Measurements from ENCODE around the gene BRSK2.
"Not testable (repeated sequence)": the region's sequence is repeated elsewhere in the genome, so short reads cannot be mapped to it uniquely, and the experiment has no call there.

The BRSK2 gene

DNA sequence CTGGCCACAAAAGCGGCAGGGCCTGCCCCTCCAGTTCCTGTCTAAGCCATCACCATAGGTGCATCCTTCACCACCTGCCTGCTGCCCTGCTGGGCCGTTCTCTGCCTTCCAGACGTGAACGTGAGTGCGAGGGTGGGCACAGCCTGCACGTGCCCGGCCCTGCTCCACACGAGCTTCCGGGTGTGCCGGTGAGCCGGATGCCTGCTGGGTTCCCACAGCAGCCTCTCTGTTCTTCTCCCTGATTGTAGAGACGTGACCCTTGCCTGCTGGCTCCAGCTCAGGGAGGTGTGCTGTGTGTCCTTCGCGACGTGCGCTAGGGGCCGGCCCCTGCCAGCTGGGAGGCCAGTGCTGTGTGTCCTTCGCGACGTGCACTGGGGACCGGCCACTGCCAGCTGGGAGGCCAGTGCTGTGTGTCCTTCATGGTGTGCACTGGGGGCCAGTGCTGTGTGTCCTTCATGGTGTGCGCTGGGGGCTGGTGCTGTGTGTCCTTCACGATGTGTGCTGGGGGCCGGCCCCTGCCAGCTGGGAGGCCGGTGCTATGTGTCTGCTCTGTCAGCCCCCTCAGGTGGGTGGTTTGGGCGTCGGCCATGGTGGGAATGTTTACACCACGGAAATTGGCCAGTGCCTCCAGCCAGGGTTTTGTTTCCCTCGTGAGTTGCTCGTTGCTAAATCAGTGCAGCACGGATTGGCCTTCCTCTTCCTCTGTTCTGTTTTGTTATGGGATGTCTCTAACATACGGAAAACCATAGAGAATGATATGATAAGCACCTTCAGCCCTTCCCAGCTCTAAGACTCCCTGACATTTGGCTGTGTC lies 35.4 kb upstream of the BRSK2 start:
- no peak for DNase-seq (ENCODE audit: low read depth in 3 of 3)

DNA sequence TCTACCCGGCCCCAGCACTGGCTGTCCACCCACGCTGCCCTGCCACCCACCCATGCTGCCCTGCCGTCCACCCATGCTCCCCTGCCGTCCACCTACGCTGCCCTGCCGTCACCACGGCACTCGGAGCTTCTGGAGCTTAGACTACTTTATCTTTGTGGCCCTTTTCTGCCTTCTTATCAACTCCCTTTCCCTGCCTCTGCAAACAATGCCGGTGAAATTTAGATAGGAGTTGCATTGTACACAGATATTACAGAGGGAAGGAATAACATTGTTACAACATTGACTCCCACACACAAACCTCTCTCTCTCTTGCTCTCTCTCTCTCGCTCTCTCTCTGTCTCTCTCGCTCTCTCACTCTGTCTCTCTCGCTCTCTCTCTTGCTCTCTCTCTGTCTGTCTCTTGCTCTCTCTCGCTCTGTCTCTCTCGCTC lies 33.7 kb upstream of the BRSK2 start:
- DNase-seq (ENCODE audit: low read depth in 3 of 3) = no peak

DNA sequence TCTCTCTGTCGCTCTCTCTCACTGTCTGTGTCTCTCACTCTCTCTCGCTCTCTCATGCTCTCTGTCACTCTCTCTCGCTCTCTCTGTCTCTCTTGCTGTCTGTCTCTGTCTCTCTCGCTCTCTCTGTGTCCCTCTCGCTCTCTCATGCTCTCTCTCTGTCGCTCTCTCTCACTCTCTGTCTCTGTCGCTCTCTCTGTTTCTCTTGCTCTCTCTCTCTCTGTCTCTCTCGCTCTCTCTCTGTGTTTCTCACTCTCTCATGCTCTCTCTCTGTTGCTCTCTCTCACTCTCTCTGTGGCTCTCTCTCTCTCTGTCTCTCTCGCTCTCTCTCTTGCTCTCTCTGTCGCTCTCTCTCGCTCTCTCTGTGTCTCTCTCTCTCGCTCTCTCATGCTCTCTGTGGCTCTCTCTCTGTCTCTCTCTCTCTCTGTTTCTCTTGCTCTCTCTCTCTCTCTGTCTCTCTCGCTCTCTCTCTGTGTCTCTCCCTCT lies 33.2 kb upstream of the BRSK2 start:
- DNase-seq (ENCODE audit: low read depth in 3 of 3) = no peak

DNA sequence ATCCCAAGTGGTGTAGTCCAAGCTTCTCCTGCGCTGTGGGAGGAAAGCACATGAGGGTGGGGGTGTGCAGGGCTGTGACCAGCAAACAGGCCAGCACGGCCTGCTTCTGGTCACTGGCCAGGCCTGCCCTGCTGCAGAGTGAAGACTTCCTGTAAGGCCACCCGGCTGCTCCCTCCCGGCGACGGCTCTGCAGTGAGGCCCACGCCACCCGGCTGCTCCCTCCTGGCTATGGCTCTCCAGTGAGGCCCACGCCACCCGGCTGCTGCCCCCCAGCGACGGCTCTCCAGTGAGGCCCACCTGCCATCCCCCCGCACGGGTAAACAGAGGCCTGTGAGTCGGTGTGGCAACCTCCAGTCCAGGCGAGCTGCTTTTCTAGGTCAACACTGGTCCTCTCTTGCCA lies 31.4 kb upstream of the BRSK2 start:
- no peak for DNase-seq (ENCODE audit: low read depth in 3 of 3)

DNA sequence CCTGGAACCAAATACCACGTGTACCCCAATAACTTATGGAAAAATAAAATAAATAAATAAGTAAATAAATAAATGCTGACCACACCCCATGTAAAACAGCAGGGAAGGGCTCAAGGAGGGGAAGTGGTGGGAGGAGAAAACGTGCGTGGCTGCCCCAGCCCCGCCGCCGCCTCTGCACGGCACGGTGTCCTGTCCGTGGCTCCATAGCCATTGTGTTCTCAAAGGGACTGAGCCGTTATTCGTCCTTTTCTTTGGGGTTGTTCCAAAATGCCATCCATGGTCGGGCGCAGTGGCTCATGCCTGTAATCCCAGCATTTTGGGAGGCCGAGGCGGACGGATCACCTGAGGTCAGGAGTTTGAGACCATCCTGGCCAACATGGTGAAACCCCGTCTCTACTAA lies 30.8 kb upstream of the BRSK2 start:
- not testable (repeated sequence) for DNase-seq (ENCODE audit: low read depth in 3 of 3)

DNA sequence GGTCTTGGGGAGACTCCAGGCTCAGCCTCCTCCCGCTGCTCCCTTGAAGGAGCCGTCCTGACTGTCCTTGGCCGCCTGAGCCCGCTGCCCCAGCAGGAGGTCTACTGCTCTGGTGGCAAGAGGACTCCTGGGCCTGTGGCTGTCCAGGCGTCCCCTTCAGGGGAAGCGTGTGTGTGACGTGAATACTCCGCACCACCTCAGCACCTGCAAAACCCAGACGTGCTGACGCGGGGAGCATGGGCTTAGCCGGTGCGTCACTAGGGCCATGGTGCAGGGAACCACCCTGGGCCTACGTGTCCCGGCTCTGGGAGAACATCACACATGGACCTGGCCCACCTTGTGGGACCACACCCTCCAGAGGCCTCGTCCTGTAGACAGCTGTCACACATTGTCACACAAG lies 30.2 kb upstream of the BRSK2 start:
- no peak for DNase-seq (ENCODE audit: low read depth in 3 of 3)

DNA sequence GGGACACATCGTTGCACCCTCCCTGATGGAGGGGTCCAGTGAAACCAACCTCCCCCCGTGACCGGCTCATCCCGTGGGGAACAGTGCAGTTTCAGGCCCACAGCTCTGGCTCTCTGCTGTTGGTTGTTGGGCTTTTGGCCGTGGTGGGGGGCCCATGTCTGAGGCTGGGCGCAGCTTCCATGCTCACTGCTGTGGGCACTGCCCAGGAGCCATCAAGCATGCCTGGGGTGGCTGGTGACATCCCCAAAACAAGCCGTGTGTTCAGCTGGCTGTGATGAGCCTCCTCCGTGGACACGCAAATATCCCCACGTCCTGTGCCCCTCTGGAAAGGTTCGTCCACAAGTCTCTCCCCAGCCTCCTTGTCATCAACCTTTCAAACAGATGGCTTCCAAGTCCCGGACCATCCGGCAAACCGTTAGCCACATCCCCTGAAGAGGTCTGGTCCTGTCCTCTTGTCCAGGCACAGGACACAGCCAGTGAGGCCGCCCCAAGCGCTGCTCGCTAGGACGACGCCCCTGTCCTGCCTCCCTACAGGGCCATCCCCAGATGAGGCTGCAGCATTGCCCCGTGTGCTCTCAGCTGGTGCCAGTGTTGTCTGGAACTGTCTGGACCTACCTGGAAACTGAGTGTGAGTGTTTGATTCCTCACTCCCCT lies 29.4 kb upstream of the BRSK2 start:
- no peak for DNase-seq (ENCODE audit: low read depth in 3 of 3)

DNA sequence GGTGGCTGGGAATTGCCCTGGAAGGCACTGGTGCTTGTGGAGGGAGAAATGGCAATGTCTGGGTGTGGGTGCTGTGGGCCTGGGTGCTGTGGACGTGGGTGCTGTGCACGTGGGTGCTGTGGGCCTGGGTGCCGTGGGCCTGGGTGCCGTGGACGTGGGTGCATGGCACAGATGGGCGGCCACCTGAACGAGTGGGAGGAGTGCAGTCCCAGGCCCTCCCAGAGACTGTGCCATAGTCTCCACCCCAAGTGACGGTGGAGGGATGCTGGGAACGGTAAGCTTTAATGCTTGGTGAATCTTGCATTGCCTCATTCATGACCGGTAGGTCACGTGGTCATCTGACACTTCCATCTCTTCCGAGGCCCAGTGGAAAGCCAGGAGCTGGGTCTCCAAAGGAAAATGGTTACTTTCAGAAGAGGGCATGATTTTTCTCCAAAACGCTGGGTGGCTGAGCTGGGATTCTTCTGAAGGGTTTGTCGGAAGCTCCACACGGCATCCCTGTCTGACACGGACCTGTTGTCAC lies 28.8 kb upstream of the BRSK2 start:
- no peak for DNase-seq (ENCODE audit: low read depth in 3 of 3)

DNA sequence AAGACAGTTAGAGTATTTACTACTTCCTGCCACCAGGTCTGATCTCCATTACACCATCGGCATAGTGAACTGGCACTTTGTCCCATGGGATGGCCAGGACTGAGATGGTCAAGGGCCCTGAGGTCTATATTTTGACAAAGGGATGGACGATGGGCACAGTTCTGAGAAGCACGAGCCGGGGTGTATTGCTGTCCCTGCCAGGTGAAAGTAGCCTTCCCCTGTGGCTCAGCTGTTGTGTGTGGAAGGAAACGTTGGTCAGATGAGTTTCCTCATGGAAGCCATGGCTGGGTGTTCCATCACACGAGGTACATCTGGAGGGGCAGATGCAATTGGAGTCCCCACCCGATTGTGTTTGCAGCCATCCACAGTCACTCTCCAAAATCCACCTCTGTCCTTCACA lies 27.9 kb upstream of the BRSK2 start:
- DNase-seq (ENCODE audit: low read depth in 3 of 3) = no peak

DNA sequence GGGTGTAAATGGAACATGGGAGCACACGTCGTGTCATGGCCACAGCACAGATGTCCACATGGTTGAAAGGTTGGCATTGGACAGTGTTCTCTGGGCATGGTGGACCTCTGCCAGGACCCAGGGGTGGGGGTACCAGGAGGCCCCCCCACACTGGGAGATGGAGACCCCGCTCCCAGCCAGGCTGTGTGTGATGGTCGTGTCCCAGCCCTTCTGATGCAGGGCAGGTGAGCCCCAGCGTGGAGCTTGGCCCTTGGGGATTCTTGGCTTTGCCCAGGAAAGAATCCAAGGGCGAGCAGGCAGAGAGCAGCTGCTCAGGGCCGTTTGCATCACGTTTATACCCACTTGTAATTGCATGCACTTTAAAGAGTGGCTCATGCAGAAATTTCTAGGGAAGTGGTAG lies 22.0 kb upstream of the BRSK2 start:
- DNase-seq (ENCODE audit: low read depth in 3 of 3) = no peak

DNA sequence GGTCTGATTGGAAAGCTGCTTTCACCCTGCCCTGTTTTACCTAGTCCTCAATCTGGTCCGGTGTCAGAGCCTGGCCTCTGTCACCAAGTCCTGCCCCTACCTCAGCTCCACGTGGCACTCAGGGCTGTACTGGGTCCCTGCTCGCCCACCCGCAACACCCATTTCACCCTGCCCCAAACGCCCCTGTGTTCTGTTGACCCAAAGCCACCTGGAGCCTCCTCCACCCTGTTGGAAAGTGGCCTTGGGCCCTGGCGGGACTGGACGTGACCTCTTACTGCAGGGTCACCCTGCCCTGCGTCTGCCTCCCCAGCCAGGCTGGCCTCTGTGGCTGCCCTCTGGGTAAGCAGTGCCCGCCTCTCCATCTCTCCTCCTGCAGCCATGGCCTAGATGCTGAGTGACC lies 21.5 kb upstream of the BRSK2 start:
- DNase-seq (ENCODE audit: low read depth in 3 of 3) = no peak

DNA sequence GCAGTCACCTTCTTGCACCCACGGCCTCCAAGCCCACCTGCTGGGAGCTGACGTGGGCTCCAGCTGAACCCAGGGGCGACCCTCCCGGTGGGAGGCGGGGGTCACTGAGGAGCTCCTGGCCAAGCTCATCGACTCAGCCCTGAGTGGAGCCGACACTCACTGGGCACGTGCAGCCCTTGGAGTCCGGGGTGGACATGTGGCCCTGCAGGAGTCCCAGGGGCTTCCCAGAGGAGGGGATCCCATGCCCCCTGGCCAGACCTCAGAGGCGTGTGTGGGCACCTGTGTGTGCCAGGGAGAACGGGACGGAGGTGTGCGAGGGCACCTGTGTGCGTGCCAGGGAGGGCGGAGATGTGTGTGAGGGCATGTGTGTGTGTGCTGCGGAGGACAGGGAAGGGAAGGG lies 20.8 kb upstream of the BRSK2 start:
- DNase-seq (ENCODE audit: low read depth in 3 of 3) = no peak

DNA sequence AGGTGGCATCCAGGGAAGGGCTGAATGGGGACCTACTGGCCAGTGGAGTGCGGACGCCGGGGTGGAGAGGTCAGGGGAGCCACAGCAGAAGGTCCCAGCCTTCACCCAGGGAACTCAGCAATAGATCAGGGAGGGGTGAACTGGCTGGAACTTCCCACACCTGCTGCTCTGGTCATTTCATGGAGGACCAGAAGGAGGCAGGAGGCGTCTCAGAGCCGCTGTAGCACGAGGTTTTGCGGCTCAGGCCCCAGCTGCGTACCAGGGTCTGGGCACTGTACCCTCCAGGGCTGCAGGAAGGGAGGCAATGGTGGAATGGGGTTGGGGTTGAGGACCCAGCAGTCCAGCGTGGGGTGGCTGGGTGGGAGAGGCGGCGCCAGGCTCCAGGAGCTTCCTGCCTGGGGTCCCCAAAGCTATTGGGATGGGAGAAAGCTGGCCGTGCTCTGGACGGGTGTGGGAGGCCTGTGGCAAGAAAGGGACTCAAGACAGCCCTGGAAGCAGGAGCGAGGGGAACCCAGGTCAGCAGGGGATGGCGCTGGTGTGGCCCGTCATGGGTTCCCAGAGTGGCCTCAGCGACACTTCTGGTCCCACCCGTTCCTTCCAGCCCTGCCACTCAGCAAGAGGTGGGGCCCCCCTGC lies 20.2 kb upstream of the BRSK2 start:
- no peak for DNase-seq (ENCODE audit: low read depth in 3 of 3)

DNA sequence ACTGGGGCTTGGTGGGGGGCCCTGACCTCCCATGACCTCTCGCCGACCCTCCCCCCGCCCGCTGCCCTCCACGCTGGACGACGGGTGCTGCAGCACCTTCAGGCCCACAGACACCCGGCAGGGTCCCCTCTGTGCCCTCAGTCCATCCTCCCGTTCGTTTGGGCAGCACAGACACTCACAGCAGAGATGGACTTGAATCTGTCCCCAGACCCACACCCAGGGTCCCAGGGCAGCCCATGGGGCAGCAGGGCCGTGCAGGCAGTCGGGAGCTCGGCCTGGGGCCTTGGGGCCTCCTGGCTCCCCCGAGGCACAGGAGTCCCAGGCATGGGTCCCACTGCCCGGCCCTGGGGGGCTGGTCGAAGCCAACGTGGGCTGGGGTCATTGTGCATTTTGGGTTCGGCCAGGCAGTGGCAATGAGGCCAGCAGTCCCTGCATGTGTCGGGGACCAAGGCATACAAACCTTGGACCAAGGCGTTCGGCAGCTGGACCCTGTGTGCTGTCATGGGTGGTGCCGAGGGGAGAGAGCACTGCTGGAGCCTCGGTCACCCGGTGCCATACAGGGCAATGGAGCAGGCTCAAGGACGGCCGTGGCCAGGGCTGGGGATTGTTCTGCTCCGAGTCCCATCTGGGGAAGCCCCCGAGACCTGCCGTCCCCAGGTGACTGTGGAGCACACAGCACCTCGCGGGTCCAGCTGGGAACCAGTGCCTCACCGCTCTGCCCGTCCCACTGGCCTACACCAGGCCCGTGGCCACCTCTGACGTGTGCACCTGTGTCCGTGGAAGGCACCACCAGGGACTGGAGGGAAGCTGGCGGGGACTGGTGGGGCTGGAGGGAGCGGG lies 19.3 kb upstream of the BRSK2 start:
- DNase-seq (ENCODE audit: low read depth in 3 of 3) = no peak

DNA sequence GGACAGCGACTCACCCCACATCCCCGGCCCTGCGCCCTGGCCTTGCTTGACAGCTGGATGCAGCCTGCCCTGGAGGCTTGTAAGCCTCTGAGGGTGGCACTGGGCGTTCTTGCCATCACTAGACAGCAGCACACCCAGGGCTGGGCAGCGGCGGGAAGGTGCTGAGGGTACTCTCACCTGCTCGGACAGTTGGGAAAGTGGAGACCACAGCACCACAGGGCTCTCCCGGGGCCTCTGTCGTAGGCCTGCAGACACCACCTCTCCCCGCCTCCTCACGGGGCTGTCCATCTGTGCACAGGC lies 18.8 kb upstream of the BRSK2 start:
- no peak for DNase-seq (ENCODE audit: low read depth in 3 of 3)

DNA sequence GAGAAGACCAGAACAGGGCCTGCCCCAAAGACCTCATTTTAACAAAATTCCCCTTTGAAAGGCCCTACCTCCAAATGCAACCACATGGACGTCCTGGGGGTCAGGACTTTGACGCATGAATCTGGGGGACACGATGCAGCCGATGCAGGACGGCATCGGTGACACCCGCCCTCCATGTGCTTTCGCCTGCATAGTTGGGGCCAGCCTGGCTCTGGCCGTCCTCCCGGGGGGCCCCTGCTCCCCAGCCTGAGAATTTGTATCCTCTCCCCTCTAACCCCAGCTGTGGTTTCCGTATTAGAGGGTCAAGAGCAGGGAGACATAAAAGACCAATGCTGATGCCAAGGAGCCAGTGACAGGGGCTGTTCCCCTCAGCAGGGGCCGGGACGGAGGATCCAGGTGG lies 18.4 kb upstream of the BRSK2 start:
- no peak for DNase-seq (ENCODE audit: low read depth in 3 of 3)

DNA sequence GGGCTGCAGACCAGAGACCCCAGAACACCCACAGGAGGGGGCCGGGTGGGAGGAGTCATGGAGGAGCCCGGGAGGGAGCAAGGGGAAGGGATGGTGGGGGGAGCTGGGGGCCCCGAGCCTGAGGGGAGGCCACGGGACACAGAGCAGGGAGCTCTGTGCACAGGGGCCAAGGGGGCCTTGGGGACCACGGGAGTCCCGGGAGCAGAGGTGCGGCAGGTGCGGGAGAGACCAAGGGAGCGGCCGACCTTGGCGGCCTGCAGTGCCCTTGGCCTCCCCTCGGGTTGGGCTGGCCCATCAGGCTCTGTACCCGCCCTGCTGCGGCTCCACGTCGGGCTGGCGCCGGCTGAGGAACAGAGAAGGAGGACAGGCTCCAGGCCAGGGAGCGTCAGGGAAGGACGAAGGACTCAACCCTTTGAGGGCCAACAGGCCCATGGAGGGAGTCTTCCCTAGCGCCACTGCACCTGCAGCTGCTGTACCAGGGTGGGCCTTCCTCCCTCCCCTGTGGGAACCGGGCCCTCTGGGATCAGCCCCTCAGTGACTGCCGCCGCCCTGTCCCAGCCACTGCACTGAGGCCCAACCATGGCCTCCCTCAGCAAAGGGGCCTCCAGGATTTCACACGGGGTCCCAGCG lies 17.8 kb upstream of the BRSK2 start:
- no peak for DNase-seq (ENCODE audit: low read depth in 3 of 3)

DNA sequence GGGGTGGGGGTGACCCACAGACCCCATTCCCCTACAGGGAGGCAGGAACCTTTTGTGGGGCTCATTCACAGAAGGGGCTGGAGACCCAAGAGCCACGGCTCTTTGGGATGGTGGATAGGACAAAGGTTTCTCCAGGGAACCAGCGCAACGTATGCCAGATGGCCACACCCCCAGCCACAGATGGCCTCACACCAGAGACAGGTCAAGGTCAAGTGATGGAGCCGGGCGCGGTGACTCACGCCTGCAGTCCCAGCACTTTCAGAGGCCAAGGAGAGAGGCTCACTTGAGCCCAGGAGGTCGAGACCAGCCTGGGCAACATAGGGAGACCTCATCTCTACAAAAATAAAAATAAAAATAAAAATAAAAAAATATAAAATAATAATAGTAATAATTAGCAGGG lies 17.1 kb upstream of the BRSK2 start:
- no peak for DNase-seq (ENCODE audit: low read depth in 3 of 3)

DNA sequence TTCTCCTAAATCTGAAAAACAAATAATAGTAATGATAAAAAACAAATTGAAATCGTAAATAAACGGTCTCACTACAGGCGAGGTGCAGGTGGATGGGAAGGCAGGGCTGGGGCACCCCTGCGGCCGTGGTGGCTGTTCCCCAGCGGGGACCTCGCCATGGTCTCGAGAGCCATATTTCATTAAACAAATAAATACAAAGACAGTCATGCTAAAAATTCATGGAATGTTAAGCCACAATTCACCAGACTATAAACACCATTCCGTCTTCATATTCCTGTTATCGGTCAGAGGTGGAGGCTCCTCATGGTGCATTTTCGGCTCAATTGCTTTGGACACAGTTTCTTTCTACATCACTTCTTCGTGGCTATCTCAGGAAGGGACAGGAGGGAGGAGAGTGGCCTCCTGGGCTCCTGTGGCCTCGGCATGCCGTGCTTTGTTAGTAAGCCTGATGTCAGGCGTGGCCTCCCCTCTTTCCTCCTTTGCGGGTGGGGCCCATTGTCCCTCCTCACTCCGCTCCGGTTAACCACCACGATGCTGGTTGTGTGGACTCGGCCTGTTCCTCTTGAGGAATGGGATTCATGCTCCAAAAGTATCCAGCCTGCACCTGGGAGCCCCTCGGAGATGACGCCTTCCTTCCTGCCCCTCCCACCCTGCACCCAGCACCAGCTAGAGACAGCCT lies 16.1 kb upstream of the BRSK2 start:
- DNase-seq (ENCODE audit: low read depth in 3 of 3) = no peak

DNA sequence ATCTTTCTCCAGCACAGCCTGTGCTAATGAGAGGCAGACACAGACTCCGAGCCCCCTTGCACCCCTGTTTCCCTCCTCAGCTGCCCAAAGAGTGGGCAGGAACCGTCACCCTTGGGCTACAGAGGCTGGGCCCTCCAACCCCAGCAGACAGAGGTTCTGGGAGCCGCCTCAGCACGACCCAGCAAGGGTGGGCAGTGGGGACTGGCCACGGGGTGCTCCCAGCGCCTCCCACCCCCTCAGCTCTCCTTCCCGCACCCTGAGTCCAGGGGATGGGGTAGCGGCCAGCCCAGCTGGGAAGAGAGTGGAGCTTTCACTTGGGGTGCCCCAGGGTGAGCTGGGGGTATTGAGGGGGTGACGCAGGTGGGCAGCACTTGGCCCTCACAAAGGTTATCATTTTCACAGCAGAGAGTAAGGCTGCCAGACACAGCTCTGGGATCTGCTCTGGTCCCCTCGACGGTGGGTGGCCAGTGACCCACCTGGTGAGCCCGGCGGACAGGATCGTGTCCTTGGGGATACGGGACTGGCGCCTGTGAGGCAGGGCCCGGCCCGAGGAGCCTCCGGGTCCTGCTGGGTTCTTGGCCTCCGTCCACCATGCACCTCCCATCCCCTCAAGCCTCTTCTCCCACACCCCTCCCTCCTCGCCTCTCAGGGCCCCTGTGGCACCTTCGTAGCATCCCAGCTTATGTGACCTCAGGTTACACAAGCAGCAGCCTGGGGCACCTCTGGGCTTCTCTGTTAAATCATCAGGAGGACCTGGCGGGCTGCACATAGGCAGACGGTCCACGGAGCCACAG lies 14.4 kb upstream of the BRSK2 start:
- no peak for DNase-seq (ENCODE audit: low read depth in 3 of 3)

All from stimulated activated CD4-positive, alpha-beta T cell treated with anti-CD3 and anti-CD28 coated beads, TNF-alpha, amount 100 ng/mL, for 48 hours (primary cell).